MCF 10A (cell line): ENCODE results near the gene IPPK. TPM values are rescaled to one million over a fixed set of nuclear protein-coding genes. Genes with fewer than 3 reads are reported as not detected.

Source experiments
- BruUV-seq: library from RNA; stranded (reverse); fragments of 400-500 nt; replicated peaks from 2 replicates; lab custom pipeline; 2021; lab: Mats Ljungman, UMichigan
- CTCF ChIA-PET: fragments of 300-600 bp; sonication (Branson Sonifier 250); formaldehyde crosslinking; extraction: SDS; loops from one replicate; lab custom pipeline; 2021; ENCODE audit warnings: antibody characterized with exemption, inconsistent platforms; lab: Yijun Ruan, JAX
- POLR2A ChIA-PET: fragments of 300-600, 350-650 bp; sonication (Branson Sonifier 250); formaldehyde crosslinking; extraction: SDS; loops from one replicate; lab custom pipeline; 2020; ENCODE audit warnings: antibody characterized with exemption, inconsistent platforms; lab: Yijun Ruan, JAX
- DNase-seq: peaks from one replicate; pipeline ENCODE4 v3.0.0-alpha.2; 2018; ENCODE audit not compliant: unreplicated experiment
- H3K27ac Mint-ChIP-seq: one replicate; pipeline ENCODE4 v1.8.0; 2022; ENCODE audit warnings: mild to moderate bottlenecking, low read depth, mixed read lengths; ENCODE audit not compliant: unreplicated experiment
- H3K27me3 Mint-ChIP-seq: one replicate; pipeline ENCODE4 v1.8.0; 2022; ENCODE audit warnings: mixed read lengths; ENCODE audit not compliant: insufficient read depth, unreplicated experiment
- H3K36me3 Mint-ChIP-seq: one replicate; pipeline ENCODE4 v1.8.0; 2022; ENCODE audit warnings: mild to moderate bottlenecking, moderate library complexity, mixed read lengths; ENCODE audit not compliant: insufficient read depth, unreplicated experiment
- H3K4me1 Mint-ChIP-seq: one replicate; pipeline ENCODE4 v1.8.0; 2022; ENCODE audit warnings: mixed read lengths; ENCODE audit not compliant: insufficient read depth, unreplicated experiment
- H3K4me3 Mint-ChIP-seq: one replicate; pipeline ENCODE4 v1.8.0; 2022; ENCODE audit warnings: mild to moderate bottlenecking, moderate library complexity, mixed read lengths; ENCODE audit not compliant: unreplicated experiment
- H3K9me3 Mint-ChIP-seq: one replicate; pipeline ENCODE4 v1.8.0; 2022; ENCODE audit warnings: mixed read lengths; ENCODE audit not compliant: unreplicated experiment
- intact Hi-C: fragments of 100-400 bp; cut with micrococcal nuclease; formaldehyde crosslinking; loops from 2 replicates; pipeline ENCODE4 v1.14.1; 2022
- total RNA-seq: library from RNA; stranded (reverse); gene quantifications from 2 replicates; pipeline ENCODE4 v1.2.3, GENCODE V29; 2022
- TF ChIP-seq, protein P1 (sequence below): fragments of 200-600 bp; IDR thresholded peaks from one replicate; pipeline ENCODE4 v1.8.0; 2022; ENCODE audit warnings: antibody characterized with exemption, mild to moderate bottlenecking; ENCODE audit not compliant: unreplicated experiment

Gene IPPK
- total RNA-seq, 1 experiment from 2014 or later, result 16.6 TPM

DNA sequence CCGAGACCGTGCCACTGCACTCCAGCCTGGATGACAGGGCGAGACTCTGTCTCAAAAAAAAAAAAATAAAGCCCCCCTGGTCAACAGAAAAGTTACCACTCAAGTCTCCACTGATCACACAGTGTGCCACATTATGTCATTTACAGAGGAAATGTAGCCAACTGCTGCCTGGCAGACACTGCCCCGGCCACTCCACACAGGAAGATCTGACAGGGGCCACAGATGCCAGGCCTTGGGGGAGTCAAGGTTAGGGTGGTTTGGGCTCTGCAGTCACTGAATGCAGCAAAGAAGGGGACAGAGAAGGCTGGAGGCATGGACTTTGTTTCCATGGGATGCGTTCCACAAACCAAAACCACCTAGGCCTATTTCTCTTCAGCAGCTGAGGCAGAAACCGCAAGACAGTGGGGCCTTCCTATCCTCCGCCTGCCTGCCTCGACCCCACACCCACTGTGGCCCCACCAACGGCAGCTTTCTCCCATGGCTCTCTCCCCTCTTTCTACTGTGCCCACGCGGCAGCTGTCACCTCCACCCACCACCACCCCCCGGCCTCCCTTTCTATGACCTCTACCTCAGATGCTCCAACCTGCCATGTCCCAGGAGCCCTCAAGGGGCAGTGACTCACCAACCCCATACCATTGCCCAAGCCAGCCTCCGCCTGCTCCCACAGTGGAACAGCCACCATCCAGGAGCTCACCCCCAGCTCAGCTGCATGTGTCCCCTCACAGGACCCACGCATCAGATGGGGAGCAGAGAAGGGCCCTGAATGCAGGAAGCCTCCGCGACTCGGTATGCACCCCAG is 12.4 kb downstream of the IPPK start:
- peak overlapping the region; percentile 81 for H3K27ac Mint-ChIP-seq
- CTCF ChIA-PET, result interaction anchor here (0.5 to 0.7 kb wide), 3 partner anchors 45 to 337 kb away, joined by 3 to 4 read pairs (median 3); no protein-coding TSS in a partner anchor
- peaks cover 52% of the 10 kb centered on the region for H3K36me3 Mint-ChIP-seq
- H3K4me3 Mint-ChIP-seq, result no peak overlapping the region
- intact Hi-C loops, result no loop called here
- TF ChIP-seq, protein P1, sequence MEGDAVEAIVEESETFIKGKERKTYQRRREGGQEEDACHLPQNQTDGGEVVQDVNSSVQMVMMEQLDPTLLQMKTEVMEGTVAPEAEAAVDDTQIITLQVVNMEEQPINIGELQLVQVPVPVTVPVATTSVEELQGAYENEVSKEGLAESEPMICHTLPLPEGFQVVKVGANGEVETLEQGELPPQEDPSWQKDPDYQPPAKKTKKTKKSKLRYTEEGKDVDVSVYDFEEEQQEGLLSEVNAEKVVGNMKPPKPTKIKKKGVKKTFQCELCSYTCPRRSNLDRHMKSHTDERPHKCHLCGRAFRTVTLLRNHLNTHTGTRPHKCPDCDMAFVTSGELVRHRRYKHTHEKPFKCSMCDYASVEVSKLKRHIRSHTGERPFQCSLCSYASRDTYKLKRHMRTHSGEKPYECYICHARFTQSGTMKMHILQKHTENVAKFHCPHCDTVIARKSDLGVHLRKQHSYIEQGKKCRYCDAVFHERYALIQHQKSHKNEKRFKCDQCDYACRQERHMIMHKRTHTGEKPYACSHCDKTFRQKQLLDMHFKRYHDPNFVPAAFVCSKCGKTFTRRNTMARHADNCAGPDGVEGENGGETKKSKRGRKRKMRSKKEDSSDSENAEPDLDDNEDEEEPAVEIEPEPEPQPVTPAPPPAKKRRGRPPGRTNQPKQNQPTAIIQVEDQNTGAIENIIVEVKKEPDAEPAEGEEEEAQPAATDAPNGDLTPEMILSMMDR, result no peak
- no peaks in the 10 kb centered on the region for H3K27me3 Mint-ChIP-seq
- no TSS peak for BruUV-seq
- no peaks in the 10 kb centered on the region for H3K9me3 Mint-ChIP-seq
- DNase-seq, result peak; percentile 49
- POLR2A ChIA-PET, result interaction anchor here (1.1 kb wide), 1 partner anchor 13 kb away, joined by 3 read pairs; the partner anchor contains the start of gene IPPK
- H3K4me1 Mint-ChIP-seq, result peaks cover 36% of the 10 kb centered on the region

DNA sequence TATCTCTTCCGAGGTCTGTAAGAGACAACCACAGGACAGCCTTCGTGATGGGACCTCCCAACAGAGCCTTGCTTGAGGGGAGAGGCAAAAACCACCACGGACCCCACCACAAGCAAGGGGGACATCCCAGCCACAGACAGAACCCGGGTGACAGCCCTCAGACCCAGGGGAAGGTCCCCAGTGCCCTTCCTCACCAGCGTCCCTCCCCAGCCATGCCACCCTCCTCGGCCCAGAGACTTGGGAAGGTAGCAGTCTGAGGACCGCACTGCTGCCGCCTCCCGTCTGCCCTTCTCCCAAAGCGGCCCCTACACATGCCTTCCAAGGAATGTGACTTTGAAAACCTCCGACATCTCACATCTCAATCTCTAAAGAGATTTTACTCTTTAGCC is 13.4 kb downstream of the IPPK start:
- Mint-ChIP-seq H3K4me3 (no peak overlapping the region), H3K27me3 (no peaks in the 10 kb centered on the region), H3K4me1 (peaks cover 36% of the 10 kb centered on the region), H3K27ac (peak overlapping the region; percentile 81), H3K9me3 (no peaks in the 10 kb centered on the region), H3K36me3 (peaks cover 52% of the 10 kb centered on the region)
- no TSS peak for BruUV-seq
- TF ChIP-seq, protein P1, result no peak
- CTCF ChIA-PET, result interaction anchor here (0.7 to 1.5 kb wide), 2 partner anchors 336 to 518 kb away, joined by 3 to 4 read pairs; no protein-coding TSS in a partner anchor
- POLR2A ChIA-PET, result interaction anchor here (2.2 to 5.3 kb wide), 3 partner anchors 12 to 155 kb away, joined by 4 to 68 read pairs (median 15); partner anchors contain the start of gene IPPK
- intact Hi-C loops, result no loop called here
- DNase-seq, result no peak

DNA sequence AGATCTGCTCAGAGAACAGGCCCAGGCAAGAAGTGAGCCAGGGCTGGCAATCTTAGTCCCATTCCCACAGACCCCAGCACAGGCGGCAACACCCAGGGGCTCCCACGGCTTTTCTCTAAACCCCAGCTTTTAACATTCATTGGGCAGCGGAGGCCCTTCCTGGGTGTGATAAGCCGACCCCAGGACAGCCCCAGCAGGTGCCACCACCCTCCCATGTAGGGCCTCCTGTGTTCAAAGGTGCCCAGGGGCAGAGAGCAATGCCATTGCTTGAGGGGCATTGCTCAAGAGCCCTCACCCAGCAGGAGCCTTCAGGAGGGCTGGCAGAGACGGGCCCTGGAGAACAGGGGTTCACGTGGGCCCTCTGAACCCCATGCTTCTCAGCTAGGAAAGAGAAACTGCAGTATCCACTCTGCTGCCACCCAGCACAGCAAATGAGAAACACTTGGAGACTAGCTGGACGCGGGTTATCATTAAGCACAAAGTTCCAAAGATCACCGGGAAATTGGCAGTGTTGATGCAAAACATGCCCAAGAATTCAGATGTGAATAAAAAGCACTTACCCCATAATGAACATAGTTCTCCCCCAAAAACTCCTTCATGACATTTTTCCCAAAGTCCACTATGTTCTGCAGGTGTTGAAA is 13.9 kb downstream of the IPPK start:
- intact Hi-C loops, result loop anchor here (2.0 kb wide), 1 partner anchor 135 kb away; no protein-coding TSS in a partner anchor
- Mint-ChIP-seq H3K27me3 (no peaks in the 10 kb centered on the region), H3K27ac (peak overlapping the region; percentile 81), H3K4me3 (no peak overlapping the region), H3K4me1 (peaks cover 36% of the 10 kb centered on the region), H3K36me3 (peaks cover 57% of the 10 kb centered on the region), H3K9me3 (no peaks in the 10 kb centered on the region)
- BruUV-seq, result no TSS peak
- TF ChIP-seq, protein P1, result no peak
- DNase-seq, result no peak
- CTCF ChIA-PET, result interaction anchor here (0.7 to 1.5 kb wide), 2 partner anchors 378 to 517 kb away, joined by 3 read pairs; no protein-coding TSS in a partner anchor
- POLR2A ChIA-PET, result interaction anchor here (2.0 to 5.3 kb wide), 4 partner anchors 10 to 154 kb away, joined by 4 to 68 read pairs (median 12); partner anchors contain the start of gene IPPK
